ENCODE data around the gene ME3.

DNA sequence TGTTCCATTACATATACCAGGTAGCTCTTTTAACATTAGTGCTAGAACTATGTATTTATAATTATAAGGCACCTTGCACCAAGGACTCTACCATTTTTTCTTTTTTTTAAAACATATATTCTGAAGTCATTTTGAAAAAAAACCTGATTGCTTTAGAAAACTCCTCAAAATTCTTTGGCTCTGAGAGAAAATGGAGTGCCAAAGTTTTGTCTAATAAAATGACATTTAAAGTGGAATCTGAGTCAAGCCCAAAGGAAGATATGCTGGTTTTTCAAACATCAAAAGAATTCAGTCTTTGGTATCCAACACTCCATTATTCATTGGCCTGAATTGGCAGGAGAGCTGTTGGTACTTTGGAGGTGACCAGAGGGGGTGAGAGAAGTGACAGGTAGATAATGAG, 116.5 kb downstream of the ME3 start:
- TF ChIP-seq POLR2A (IDR thresholded peaks at IDR 0.05), result no peak
- TF ChIP-seq, protein P1, sequence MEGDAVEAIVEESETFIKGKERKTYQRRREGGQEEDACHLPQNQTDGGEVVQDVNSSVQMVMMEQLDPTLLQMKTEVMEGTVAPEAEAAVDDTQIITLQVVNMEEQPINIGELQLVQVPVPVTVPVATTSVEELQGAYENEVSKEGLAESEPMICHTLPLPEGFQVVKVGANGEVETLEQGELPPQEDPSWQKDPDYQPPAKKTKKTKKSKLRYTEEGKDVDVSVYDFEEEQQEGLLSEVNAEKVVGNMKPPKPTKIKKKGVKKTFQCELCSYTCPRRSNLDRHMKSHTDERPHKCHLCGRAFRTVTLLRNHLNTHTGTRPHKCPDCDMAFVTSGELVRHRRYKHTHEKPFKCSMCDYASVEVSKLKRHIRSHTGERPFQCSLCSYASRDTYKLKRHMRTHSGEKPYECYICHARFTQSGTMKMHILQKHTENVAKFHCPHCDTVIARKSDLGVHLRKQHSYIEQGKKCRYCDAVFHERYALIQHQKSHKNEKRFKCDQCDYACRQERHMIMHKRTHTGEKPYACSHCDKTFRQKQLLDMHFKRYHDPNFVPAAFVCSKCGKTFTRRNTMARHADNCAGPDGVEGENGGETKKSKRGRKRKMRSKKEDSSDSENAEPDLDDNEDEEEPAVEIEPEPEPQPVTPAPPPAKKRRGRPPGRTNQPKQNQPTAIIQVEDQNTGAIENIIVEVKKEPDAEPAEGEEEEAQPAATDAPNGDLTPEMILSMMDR (IDR thresholded peaks at IDR 0.05), result no peak

All from Peyer's patch (tissue), 4 donors.